Right lobe of liver (tissue), 6 donors: ENCODE data around the gene ITGB8. TPM values are rescaled to one million over a fixed set of nuclear protein-coding genes. Genes with fewer than 3 reads are reported as not detected.

Experiments
- ATAC-seq, 4 donors: fragments of 200-7000 bp; cut with Tn5 transposase; one replicate each; pipeline ENCODE4 v1.9.1; 2020; ENCODE audit warnings: mild to moderate bottlenecking in 4 of 4, moderate library complexity in 4 of 4
- DNase-seq, 3 donors: peaks; one replicate each; pipeline ENCODE4 v3.0.0-alpha.2; 2020
- H3K27ac ChIP-seq, 3 donors: fragments of 200-600 bp; one replicate each; pipeline ENCODE4 v1.8.0; 2022
- H3K27me3 ChIP-seq, 2 donors: fragments of 200-600 bp; one replicate each; pipeline ENCODE4 v1.8.0; 2022
- H3K36me3 ChIP-seq, 4 donors: fragments of 200-600 bp; sonication (generic) in 1 of 4; one replicate each; pipeline versions ENCODE4 v1.5.1 to v1.8.0; 2017 to 2022; ENCODE audit warnings: control low read depth in 1 of 4
- H3K4me1 ChIP-seq, 4 donors: fragments of 200-600 bp; sonication (generic) in 1 of 4; one replicate each; pipeline versions ENCODE4 v1.5.1 to v1.8.0; 2017 to 2022; ENCODE audit warnings: control low read depth in 1 of 4
- H3K4me3 ChIP-seq, 3 donors: fragments of 200-600 bp; one replicate each; pipeline ENCODE4 v1.8.0; 2022
- H3K9me3 ChIP-seq, 4 donors: fragments of 200-600 bp; sonication (generic) in 1 of 4; one replicate each; pipeline versions ENCODE4 v1.5.1 to v1.8.0; 2017 to 2022; ENCODE audit warnings: control low read depth in 1 of 4
- POLR2A ChIP-seq: fragments of 450-650 bp; IDR thresholded peaks from one replicate; pipeline ENCODE4 v1.6.1; 2017; ENCODE audit warnings: antibody characterized with exemption, mild to moderate bottlenecking
- WGBS: methylation state at CpG from one replicate; pipeline ENCODE4 v1.1.6; 2018; ENCODE audit warnings: low coverage, low lambda C conversion rate; ENCODE audit not compliant: insufficient coverage; ENCODE audit errors: missing lambda C conversion rate; 5-methylcytosine and 5-hydroxymethylcytosine counted together
- intact Hi-C, 2 donors: fragments of 100-400 bp; cut with DNase I; formaldehyde crosslinking; loops; one replicate each; pipeline versions ENCODE4 v1.11.2 to v1.14.1; 2022
- total RNA-seq, 6 experiments: library from RNA; depleted of rRNA in 2 of 6; stranded (reverse); fragments of >200 nt in 2 of 6; fragmentation: NEBNext Ultra II Directional in 3 of 6; extraction: Animal tissue kit (Norgen Biotek cat#: 25700) in 3 of 6; gene quantifications; one replicate each; pipeline versions ENCODE4 v1.1.0 to v1.2.4, GENCODE V29; 2016 to 2023
- TF ChIP-seq, protein P1 (sequence below), 4 donors: fragments of 200-600 bp in 3 of 4; fragments of 450-650 bp in 1 of 4; IDR thresholded peaks; one replicate each; pipeline versions ENCODE4 v1.5.1 to v1.8.0; 2016 to 2022; ENCODE audit warnings: antibody characterized with exemption in 4 of 4, mild to moderate bottlenecking in 2 of 4
- donor health status: DM: no; HTN: yes; CAD: no.
- donor health status: DM: no; HTN: no; CAD: no.
- donor health status: DM: no; HTN: no; CAD: no.
- donor health status: DM: no; HTN: yes; CAD: no.
- donor health status: DM: no; HTN: yes; CAD: no.

Gene ITGB8
- total RNA-seq, 6 experiments from 2014 or later = 0.43 to 0.70 (median 0.56) TPM

DNA sequence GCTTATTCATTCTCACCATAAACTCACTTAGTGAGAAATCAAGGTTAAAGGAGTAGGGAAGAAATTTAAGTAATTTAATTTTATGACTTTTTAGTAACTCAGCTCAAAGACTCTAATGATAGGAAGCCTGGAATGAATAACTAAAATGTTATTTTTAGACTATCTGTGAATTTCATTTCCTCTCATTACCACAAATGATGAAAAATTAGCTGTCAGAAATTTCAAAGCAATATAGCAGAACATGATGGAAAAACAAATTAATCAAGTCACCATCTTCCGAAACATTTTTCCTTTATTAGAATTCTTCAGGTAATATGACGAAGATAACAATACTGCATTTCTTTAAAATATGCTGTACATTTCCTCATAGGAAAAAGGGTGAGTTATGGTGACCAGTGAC, 2.7 kb upstream of the ITGB8 start:
- ATAC-seq (no peak), DNase-seq (no peak)
- no peak for TF ChIP-seq POLR2A
- TF ChIP-seq, protein P1, sequence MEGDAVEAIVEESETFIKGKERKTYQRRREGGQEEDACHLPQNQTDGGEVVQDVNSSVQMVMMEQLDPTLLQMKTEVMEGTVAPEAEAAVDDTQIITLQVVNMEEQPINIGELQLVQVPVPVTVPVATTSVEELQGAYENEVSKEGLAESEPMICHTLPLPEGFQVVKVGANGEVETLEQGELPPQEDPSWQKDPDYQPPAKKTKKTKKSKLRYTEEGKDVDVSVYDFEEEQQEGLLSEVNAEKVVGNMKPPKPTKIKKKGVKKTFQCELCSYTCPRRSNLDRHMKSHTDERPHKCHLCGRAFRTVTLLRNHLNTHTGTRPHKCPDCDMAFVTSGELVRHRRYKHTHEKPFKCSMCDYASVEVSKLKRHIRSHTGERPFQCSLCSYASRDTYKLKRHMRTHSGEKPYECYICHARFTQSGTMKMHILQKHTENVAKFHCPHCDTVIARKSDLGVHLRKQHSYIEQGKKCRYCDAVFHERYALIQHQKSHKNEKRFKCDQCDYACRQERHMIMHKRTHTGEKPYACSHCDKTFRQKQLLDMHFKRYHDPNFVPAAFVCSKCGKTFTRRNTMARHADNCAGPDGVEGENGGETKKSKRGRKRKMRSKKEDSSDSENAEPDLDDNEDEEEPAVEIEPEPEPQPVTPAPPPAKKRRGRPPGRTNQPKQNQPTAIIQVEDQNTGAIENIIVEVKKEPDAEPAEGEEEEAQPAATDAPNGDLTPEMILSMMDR (IDR thresholded peaks at IDR 0.05) = no peak
- intact Hi-C loops = no loop called here
- H3K9me3 ChIP-seq = no peaks in the 10 kb centered on the region
- peaks cover 0 to 11% of the 10 kb centered on the region in 2 donors for H3K27me3 ChIP-seq
- H3K36me3 ChIP-seq = no peaks in the 10 kb centered on the region
- peaks cover 0 to 25% (median 2%) of the 10 kb centered on the region in 4 donors for H3K4me1 ChIP-seq
- no peak overlapping the region for H3K27ac ChIP-seq
- H3K4me3 ChIP-seq = no peak overlapping the region
- 59% methylated on average over 2 of the region's 2 CpGs for WGBS

DNA sequence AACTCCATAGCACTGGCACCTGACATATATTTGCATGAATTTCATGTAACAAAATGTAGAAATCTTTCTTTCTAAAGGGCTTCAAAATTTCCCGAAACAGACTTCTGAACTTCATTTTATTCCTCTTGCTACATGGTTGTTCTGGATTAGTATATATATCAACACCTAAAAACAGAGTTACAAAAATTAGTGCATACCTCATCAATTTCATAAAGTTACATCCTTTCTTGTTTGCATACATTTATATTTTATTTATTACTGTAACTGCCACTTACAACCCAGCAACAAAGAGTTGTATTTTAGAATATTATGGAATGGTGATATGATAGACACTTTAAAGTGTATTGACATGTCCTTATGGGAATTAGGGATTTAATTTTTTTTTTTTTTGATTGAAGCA, 2.0 kb upstream of the ITGB8 start:
- no peaks in the 10 kb centered on the region for H3K36me3 ChIP-seq
- ATAC-seq = no peak
- 100% methylated on average over 1 of the region's 1 CpG for WGBS
- no peak for TF ChIP-seq POLR2A
- TF ChIP-seq, protein P1 (IDR thresholded peaks at IDR 0.05) = no peak
- H3K4me1 ChIP-seq = peaks cover 0 to 25% (median 2%) of the 10 kb centered on the region in 4 donors
- no peaks in the 10 kb centered on the region for H3K9me3 ChIP-seq
- no peak overlapping the region for H3K4me3 ChIP-seq
- H3K27ac ChIP-seq = no peak overlapping the region
- no peak for DNase-seq
- intact Hi-C loops = no loop called here
- H3K27me3 ChIP-seq = peaks cover 0 to 16% of the 10 kb centered on the region in 2 donors

DNA sequence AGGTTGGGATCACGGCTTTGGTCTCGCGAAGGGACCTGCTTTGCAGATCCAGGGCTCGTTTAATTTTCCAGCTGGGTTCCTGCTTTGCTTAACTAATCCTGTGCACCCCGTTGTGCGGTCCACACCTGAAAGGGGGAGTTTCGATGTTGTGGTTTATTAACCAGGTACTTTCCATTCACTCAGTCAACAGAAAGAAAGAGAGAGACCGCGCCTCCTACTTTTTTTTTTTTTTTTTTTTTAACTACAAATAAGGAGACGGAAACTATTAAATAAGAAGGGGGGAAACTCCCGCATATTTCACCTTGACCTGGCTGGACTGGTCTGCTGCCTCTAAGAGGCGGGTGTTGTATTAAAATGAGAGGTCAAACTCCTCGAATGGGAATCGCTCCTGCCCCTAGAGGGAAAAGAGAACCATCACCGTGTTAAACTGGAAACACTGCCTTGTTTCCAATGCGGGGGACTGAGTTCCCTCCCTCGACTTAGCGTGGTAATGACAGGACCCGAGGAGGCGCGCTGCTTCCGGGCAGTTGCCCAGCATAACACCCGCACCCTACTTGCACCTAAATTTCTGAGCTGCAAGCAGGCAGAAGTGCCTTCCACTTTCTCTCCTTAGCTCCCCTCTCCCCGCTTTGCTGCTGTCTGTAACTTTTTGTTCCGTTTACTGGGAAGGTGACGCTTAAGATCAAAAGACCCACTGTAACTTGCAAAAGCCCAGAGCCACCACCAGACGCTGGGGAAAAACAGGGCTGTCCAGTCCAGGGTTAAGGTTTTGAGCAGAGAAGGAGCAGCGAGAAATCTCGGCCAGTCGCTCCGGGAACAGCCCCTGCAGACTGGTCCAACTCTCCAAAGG, 1.1 kb upstream of the ITGB8 start:
- Histone ChIP-seq H3K27ac (peak overlapping the region in 2 of 3 donors; percentile 2 to 22), H3K27me3 (peaks cover 0 to 17% of the 10 kb centered on the region in 2 donors), H3K4me3 (peak overlapping the region; percentile 42 to 50 (median 48)), H3K36me3 (no peaks in the 10 kb centered on the region), H3K9me3 (no peaks in the 10 kb centered on the region), H3K4me1 (peaks cover 0 to 25% (median 2%) of the 10 kb centered on the region in 4 donors)
- peak in 1 of 3 donors; percentile 38 for DNase-seq
- intact Hi-C loops = no loop called here
- peak; percentile 56 to 76 (median 68) for ATAC-seq
- TF ChIP-seq, protein P1 (IDR thresholded peaks at IDR 0.05) = peak in 3 of 4 donors; percentile 11 to 23 (median 14)
- TF ChIP-seq POLR2A = no peak
- 2% methylated on average over 29 of the region's 31 CpGs for WGBS

DNA sequence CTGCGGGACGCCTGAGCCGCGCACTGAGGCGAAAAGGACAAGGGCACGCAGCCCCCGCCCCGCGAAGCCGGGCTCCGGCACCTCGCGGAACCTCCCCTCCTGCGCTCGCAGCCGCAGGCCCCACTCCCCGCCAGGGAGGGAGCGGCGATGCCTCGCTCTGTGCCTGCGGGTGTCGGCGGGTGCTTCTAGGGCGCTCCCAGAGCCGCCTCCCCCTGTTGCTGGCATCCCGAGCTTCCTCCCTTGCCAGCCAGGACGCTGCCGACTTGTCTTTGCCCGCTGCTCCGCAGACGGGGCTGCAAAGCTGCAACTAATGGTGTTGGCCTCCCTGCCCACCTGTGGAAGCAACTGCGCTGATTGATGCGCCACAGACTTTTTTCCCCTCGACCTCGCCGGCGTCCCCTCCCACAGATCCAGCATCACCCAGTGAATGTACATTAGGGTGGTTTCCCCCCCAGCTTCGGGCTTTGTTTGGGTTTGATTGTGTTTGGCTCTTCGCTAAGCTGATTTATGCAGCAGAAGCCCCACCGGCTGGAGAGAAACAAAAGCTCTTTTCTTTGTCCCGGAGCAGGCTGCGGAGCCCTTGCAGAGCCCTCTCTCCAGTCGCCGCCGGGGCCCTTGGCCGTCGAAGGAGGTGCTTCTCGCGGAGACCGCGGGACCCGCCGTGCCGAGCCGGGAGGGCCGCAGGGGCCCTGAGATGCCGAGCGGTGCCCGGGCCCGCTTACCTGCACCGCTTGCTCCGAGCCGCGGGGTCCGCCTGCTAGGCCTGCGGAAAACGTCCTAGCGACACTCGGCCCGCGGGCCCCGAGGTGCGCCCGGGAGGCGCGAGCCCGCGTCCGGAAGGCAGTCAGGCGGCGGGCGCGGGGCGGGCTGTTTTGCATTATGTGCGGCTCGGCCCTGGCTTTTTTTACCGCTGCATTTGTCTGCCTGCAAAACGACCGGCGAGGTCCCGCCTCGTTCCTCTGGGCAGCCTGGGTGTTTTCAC, 519 bp downstream of the ITGB8 start:
- Histone ChIP-seq H3K4me1 (peaks cover 0 to 25% (median 2%) of the 10 kb centered on the region in 4 donors), H3K4me3 (peak overlapping the region; percentile 42 to 50 (median 48)), H3K9me3 (no peaks in the 10 kb centered on the region), H3K27ac (no peak overlapping the region), H3K27me3 (peaks cover 0 to 17% of the 10 kb centered on the region in 2 donors), H3K36me3 (no peaks in the 10 kb centered on the region)
- peak in 2 of 3 donors; percentile 37 to 58 for DNase-seq
- no peak for TF ChIP-seq POLR2A
- TF ChIP-seq, protein P1 (IDR thresholded peaks at IDR 0.05) = no peak
- intact Hi-C loops = no loop called here
- peak; percentile 11 to 45 (median 33) for ATAC-seq
- under 1% methylated on average over 26 of the region's 92 CpGs for WGBS
